ENCODE data around the gene XYLT1. TPM values are rescaled to one million over a fixed set of nuclear protein-coding genes. Genes with fewer than 3 reads are reported as not detected.

The XYLT1 gene
- total and polyA plus RNA-seq, 2 of the 8 experiments (the other 6 are each of a cell fraction or from before 2014, with no cell fraction given): 6.6 to 25.4 TPM

GRCh38 chr16:17358846-17359245 lies 111.9 kb downstream of the XYLT1 start:
- Histone ChIP-seq H3K23me2 (ENCODE audit: low read depth, low read length) (no peaks in the 10 kb centered on the region), H3K23ac (ENCODE audit: insufficient read length) (no peak overlapping the region), H3K18ac (ENCODE audit: extremely low read depth, low read length) (no peak overlapping the region; the same call in 1 of the 2 replicates), H2AFZ (ENCODE audit: low read length) (no peak overlapping the region), H3K27me3 (replicated peaks in 1 of 4; ENCODE audit: control insufficient read depth in 3 of 4, extremely low read depth in 1 of 4, insufficient read depth in 3 of 4, low read length in 3 of 4) (no peaks in the 10 kb centered on the region), H4K5ac (ENCODE audit: insufficient read length, low read depth, low read length) (no peak overlapping the region), H3K79me1 (ENCODE audit: low read depth, low read length) (no peaks in the 10 kb centered on the region), H3K14ac (ENCODE audit: insufficient read length) (no peak overlapping the region), H4K91ac (replicated peaks; ENCODE audit: insufficient read length, low read length) (no peak overlapping the region), H2BK120ac (replicated peaks; ENCODE audit: low read depth, low read length) (no peak overlapping the region), H3K79me2 (ENCODE audit: control insufficient read depth in 1 of 2, insufficient read depth in 2 of 2, low read length in 2 of 2) (no peaks in the 10 kb centered on the region), H2BK15ac (ENCODE audit: low read length) (no peak overlapping the region), H2BK12ac (ENCODE audit: low read depth, low read length) (no peak overlapping the region), H3K27ac (ENCODE audit: low read depth, low read length) (no peak overlapping the region), H2AK5ac (ENCODE audit: low read depth, low read length) (no peak overlapping the region), H4K20me1 (replicated peaks in 1 of 2; ENCODE audit: control insufficient read depth in 1 of 2, insufficient read depth in 2 of 2, low read length in 2 of 2) (no peaks in the 10 kb centered on the region), H3K4me2 (ENCODE audit: insufficient read depth in 1 of 2, low read depth in 2 of 2, low read length in 2 of 2) (no peak overlapping the region), H4K8ac (ENCODE audit: extremely low read depth, insufficient read depth, low read length) (no peak overlapping the region), H3K9me3 (ENCODE audit: insufficient read depth in 2 of 2, low read depth in 1 of 2, low read length in 1 of 2) (no peaks in the 10 kb centered on the region), H3K4me1 (replicated peaks in 1 of 4; ENCODE audit: control insufficient read depth in 3 of 4, insufficient read depth in 4 of 4, low read length in 3 of 4) (peaks cover 0 to 2% (median 0%) of the 10 kb centered on the region in 4 experiments; a peak in 2 of 7 replicates), H3K9ac (replicated peaks in 1 of 4; ENCODE audit: extremely low read depth in 1 of 4, low read depth in 3 of 4, low read length in 3 of 4) (no peak overlapping the region), H2BK20ac (ENCODE audit: low read length) (no peak overlapping the region), H3K56ac (replicated peaks; ENCODE audit: insufficient read length, low read depth, low read length) (no peak overlapping the region), H3K4me3 (ENCODE audit: extremely low read depth in 1 of 4, insufficient read depth in 2 of 4, low read depth in 3 of 4, low read length in 4 of 4) (no peak overlapping the region), H2BK5ac (ENCODE audit: low read depth, low read length) (no peak overlapping the region), H3K4ac (replicated peaks; ENCODE audit: insufficient read length, low read depth, low read length) (no peak overlapping the region), H3K36me3 (ENCODE audit: control insufficient read depth in 2 of 4, insufficient read depth in 4 of 4, low read length in 3 of 4) (no peaks in the 10 kb centered on the region)
- FAIRE-seq: no peak
- TF ChIP-seq SP2 (IDR thresholded peaks at IDR 0.05; ENCODE audit: low read length): no peak
- no peak for TF ChIP-seq POLR2A (IDR thresholded peaks at IDR 0.05; ENCODE audit: control extremely low read depth in 1 of 2, low read depth in 2 of 2, low read length in 2 of 2)
- TF ChIP-seq TAF1 (IDR thresholded peaks at IDR 0.05; ENCODE audit: low read depth, low read length): no peak
- no peak for TF ChIP-seq GABPA (IDR thresholded peaks at IDR 0.05; ENCODE audit: borderline replicate concordance, insufficient read depth, low read length)
- TF ChIP-seq MAFK (IDR thresholded peaks at IDR 0.05; ENCODE audit: low read depth, low read length): no peak
- TF ChIP-seq FOSL1 (IDR thresholded peaks at IDR 0.05; ENCODE audit: insufficient read depth, low read depth, low read length): no peak
- TF ChIP-seq ATF3 (IDR thresholded peaks at IDR 0.05; ENCODE audit: insufficient read depth, low read depth, low read length): no peak
- TF ChIP-seq CHD2 (IDR thresholded peaks at IDR 0.05; ENCODE audit: low read length): no peak
- no peak for TF ChIP-seq SIRT6 (IDR thresholded peaks at IDR 0.05; ENCODE audit: low read length)
- TF ChIP-seq RNF2 (IDR thresholded peaks at IDR 0.05; ENCODE audit: borderline replicate concordance, low read depth, low read length, missing control alignments, poor library complexity, severe bottlenecking): no peak
- DNase-seq (ENCODE audit: low read depth in 1 of 2, low spot score in 2 of 2): no peak
- ChIA-PET CTCF (ENCODE audit: partially characterized antibody) (interaction anchor here (1.3 to 1.8 kb wide), 2 partner anchors 25 to 80 kb away, joined by 3 to 5 read pairs; no protein-coding TSS in a partner anchor), POLR2A (ENCODE audit: partially characterized antibody) (no interaction called here)
- WGBS, 2 experiments (ENCODE audit: extremely low coverage in 1 of 2, insufficient coverage in 1 of 2, insufficient read length in 1 of 2, insufficient replicate concordance in 2 of 2, low coverage in 1 of 2, low lambda C conversion rate in 2 of 2, missing lambda C conversion rate in 1 of 2): 93% methylated on average over 3 of the region's 3 CpGs; no CpG with 5 or more reads in 1 of the 2 experiments

Measured in H1 (cell line).